Psoas muscle (tissue), 8 donors: ENCODE data around the gene LSAMP. TPM values are rescaled to one million over a fixed set of nuclear protein-coding genes. Genes with fewer than 3 reads are reported as not detected.

ENCODE experiments used
- ATAC-seq, 4 donors: fragments of 200-7000 bp; cut with Tn5 transposase; one replicate each; pipeline ENCODE4 v1.9.1; 2020; ENCODE audit warnings: moderate library complexity in 3 of 4, mild to moderate bottlenecking in 2 of 4
- DNase-seq, 2 donors: peaks; one replicate each; pipeline ENCODE4 v3.0.0-alpha.2; 2020
- H3K27ac ChIP-seq: fragments of 200-600 bp; one replicate; pipeline ENCODE4 v1.8.0; 2022
- H3K27me3 ChIP-seq, 3 donors: fragments of 200-600 bp in 1 of 3; one replicate each; pipeline versions ENCODE4 v1.6.1 to v1.8.0; 2013 to 2022; ENCODE audit warnings: low read length in 2 of 3, mild to moderate bottlenecking in 2 of 3, moderate library complexity in 1 of 3; ENCODE audit not compliant: insufficient read depth in 3 of 3
- H3K36me3 ChIP-seq, 2 donors: fragments of 200-600 bp in 1 of 2; one replicate each; pipeline versions ENCODE4 v1.6.1 to v1.8.0; 2013 to 2022; ENCODE audit warnings: low read depth in 1 of 2, mild to moderate bottlenecking in 1 of 2, moderate library complexity in 1 of 2; ENCODE audit not compliant: insufficient read depth in 1 of 2
- H3K4me1 ChIP-seq: fragments of 200-600 bp; one replicate; pipeline ENCODE4 v1.8.0; 2022
- H3K4me3 ChIP-seq: fragments of 200-600 bp; one replicate; pipeline ENCODE4 v1.8.0; 2022; ENCODE audit warnings: mild to moderate bottlenecking
- H3K9me3 ChIP-seq: fragments of 200-600 bp; one replicate; pipeline ENCODE4 v1.8.0; 2022
- CTCF ChIP-seq: fragments of 200-600 bp; IDR thresholded peaks from one replicate; pipeline ENCODE4 v1.8.0; 2022; ENCODE audit warnings: antibody characterized with exemption
- WGBS, 3 donors: extraction: QIAGEN DNeasy Blood & Tissue Kit; methylation state at CpG; one replicate each; pipeline versions ENCODE4 v1.1.6 to v1.1.7; 2013; 5-methylcytosine and 5-hydroxymethylcytosine counted together
- intact Hi-C, 2 donors: fragments of 100-400 bp; cut with DNase I; formaldehyde crosslinking; loops; one replicate each; pipeline versions ENCODE4 v1.11.0 to v1.14.2; 2022
- polyA plus RNA-seq, 3 donors: library from polyadenylated mRNA; stranded (reverse); fragments of 200-250 nt; gene quantifications; one replicate each; pipeline ENCODE4 v1.2.3, GENCODE V29; 2013
- total RNA-seq, 4 donors: library from RNA; stranded (reverse); fragmentation: NEBNext Ultra II Directional in 2 of 4; extraction: Animal tissue kit (Norgen Biotek cat#: 25700) in 2 of 4; gene quantifications; one replicate each; pipeline versions ENCODE4 v1.2.1 to v1.2.4, GENCODE V29; 2021 to 2023
- donor health status: healthy with polysubstance abuse.
- donor health status: DM: no; HTN: no; CAD: no; lungs with moderate emphysema.
- donor health status: Bipolar disorder and iron deficiency.
- donor health status: healthy.
- donor health status: DM: yes; HTN: yes; CAD: no.
- donor health status: DM: no; HTN: no; CAD: no.
- donor health status: DM: no; HTN: no; CAD: no.
- donor health status: DM: yes; HTN: yes; CAD: no.

The LSAMP gene
- total and polyA plus RNA-seq, 7 donors, result 0.01 to 0.17 (median 0.04) TPM; not detected in 4

GRCh38 chr3:116002235-116002634, 443.1 kb downstream of the LSAMP start:
- H3K4me1 ChIP-seq, result no peaks in the 10 kb centered on the region
- WGBS, 3 donors, result 51 to 52% (median 51%) methylated on average over 2 of the region's 2 CpGs
- ATAC-seq (no peak), DNase-seq (no peak)
- TF ChIP-seq CTCF, result no peak
- no peaks in the 10 kb centered on the region for H3K36me3 ChIP-seq
- intact Hi-C loops, result no loop called here
- no peaks in the 10 kb centered on the region for H3K27me3 ChIP-seq
- H3K4me3 ChIP-seq, result no peak overlapping the region
- no peak overlapping the region for H3K27ac ChIP-seq
- H3K9me3 ChIP-seq, result no peaks in the 10 kb centered on the region

- DNase-seq (no peak), ATAC-seq (no peak)
- TF ChIP-seq CTCF, result no peak
- Histone ChIP-seq H3K27me3 (no peaks in the 10 kb centered on the region), H3K27ac (no peak overlapping the region), H3K36me3 (no peaks in the 10 kb centered on the region), H3K9me3 (no peaks in the 10 kb centered on the region), H3K4me1 (no peaks in the 10 kb centered on the region), H3K4me3 (no peak overlapping the region)
- intact Hi-C loops, result no loop called here
- 55 to 71% (median 56%) methylated on average over 1 of the region's 1 CpG for WGBS, 3 donors
Measured at GRCh38 chr3:116001151-116001621, 444.1 kb downstream of the LSAMP start.

- WGBS, 3 donors, result 42 to 51% (median 43%) methylated on average over 3 of the region's 3 CpGs
- no peaks in the 10 kb centered on the region for H3K9me3 ChIP-seq
- no peak overlapping the region for H3K4me3 ChIP-seq
- H3K36me3 ChIP-seq, result no peaks in the 10 kb centered on the region
- ATAC-seq, result peak in 2 of 4 donors; percentile 53 to 73
- intact Hi-C loops, result no loop called here
- no peak for TF ChIP-seq CTCF
- no peak for DNase-seq
- H3K27ac ChIP-seq, result no peak overlapping the region
- H3K4me1 ChIP-seq, result no peaks in the 10 kb centered on the region
- no peaks in the 10 kb centered on the region for H3K27me3 ChIP-seq
Measured at GRCh38 chr3:116000311-116000710, 445.0 kb downstream of the LSAMP start.

GRCh38 chr3:115999613-116000012, 445.7 kb downstream of the LSAMP start:
- WGBS, 3 donors, result 25 to 30% (median 26%) methylated on average over 4 of the region's 4 CpGs
- Histone ChIP-seq H3K9me3 (no peaks in the 10 kb centered on the region), H3K27me3 (no peaks in the 10 kb centered on the region), H3K36me3 (no peaks in the 10 kb centered on the region), H3K4me1 (no peaks in the 10 kb centered on the region), H3K27ac (no peak overlapping the region), H3K4me3 (no peak overlapping the region)
- ATAC-seq (peak in 1 of 4 donors; percentile 25), DNase-seq (no peak)
- intact Hi-C loops, result no loop called here
- TF ChIP-seq CTCF, result no peak

DNA sequence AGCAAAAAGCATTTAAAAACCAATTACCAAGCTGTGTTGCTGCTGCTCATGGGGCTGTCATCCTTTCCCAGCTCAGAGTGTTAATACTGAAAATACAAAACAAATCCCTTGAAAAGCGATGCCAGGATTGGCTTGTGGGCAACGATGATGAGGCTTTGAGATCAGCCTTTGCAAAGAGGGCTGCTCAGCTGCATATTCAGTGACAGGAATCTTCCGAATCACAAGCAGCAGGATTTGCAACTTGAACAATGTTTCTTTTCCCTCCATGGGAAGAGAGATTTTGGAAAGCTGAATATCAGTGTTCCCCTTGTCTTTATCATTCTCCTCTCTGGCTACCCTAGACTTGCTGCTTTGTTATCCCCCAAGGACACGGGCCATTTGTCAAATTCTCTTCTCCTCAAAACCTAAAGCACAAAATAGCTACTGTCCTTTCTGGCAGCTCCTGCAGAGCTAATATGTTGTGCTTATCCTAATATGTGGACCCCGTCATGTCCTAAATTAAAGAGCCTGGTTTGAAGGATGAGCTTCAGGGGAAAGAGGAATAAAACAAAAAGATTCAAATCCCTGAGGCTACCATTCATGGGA, 446.2 kb downstream of the LSAMP start:
- TF ChIP-seq CTCF, result no peak
- H3K4me1 ChIP-seq, result no peaks in the 10 kb centered on the region
- ATAC-seq, result no peak
- H3K27me3 ChIP-seq, result no peaks in the 10 kb centered on the region
- 24 to 26% (median 26%) methylated on average over 5 of the region's 5 CpGs for WGBS, 3 donors
- DNase-seq, result no peak
- no peaks in the 10 kb centered on the region for H3K36me3 ChIP-seq
- intact Hi-C loops, result no loop called here
- H3K27ac ChIP-seq, result no peak overlapping the region
- no peak overlapping the region for H3K4me3 ChIP-seq
- H3K9me3 ChIP-seq, result no peaks in the 10 kb centered on the region
